Esophagus muscularis mucosa (tissue), 3 donors: ENCODE data around the gene MDGA2.

Source experiments
- POLR2A ChIP-seq: fragments of 450-650 bp; IDR thresholded peaks from one replicate; pipeline ENCODE4 v1.6.1; 2017; ENCODE audit warnings: antibody characterized with exemption, moderate library complexity, mild to moderate bottlenecking, low read depth
- TF ChIP-seq, protein P1 (sequence below), 3 experiments: fragments of 200-600 bp in 2 of 3; fragments of 450-650 bp in 1 of 3; sonication (generic) in 2 of 3; IDR thresholded peaks; one replicate each; pipeline ENCODE4 v1.5.1; 2017 to 2019; ENCODE audit warnings: antibody characterized with exemption in 3 of 3, mild to moderate bottlenecking in 2 of 3, moderate library complexity in 1 of 3

DNA sequence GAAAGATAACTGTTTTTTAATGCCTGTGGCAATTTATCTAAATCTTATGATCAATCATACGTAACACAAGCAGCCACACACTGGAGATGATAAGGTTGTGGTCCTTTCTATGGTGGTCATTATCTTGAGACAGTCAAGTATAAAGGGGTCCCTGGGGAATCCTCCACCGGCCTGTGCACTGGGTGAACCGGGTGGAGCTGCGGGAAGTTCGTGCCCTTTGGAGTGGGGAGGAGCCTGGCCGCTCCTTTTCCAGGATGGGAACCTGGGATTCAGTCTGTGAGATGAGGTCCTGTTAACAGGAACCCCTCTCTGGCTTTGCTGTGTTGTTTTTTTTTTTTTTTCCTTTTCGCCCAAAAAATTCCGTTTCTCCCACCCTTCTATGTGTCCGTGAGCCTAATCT, 856.3 kb downstream of the MDGA2 start:
- TF ChIP-seq POLR2A: no peak
- TF ChIP-seq, protein P1, sequence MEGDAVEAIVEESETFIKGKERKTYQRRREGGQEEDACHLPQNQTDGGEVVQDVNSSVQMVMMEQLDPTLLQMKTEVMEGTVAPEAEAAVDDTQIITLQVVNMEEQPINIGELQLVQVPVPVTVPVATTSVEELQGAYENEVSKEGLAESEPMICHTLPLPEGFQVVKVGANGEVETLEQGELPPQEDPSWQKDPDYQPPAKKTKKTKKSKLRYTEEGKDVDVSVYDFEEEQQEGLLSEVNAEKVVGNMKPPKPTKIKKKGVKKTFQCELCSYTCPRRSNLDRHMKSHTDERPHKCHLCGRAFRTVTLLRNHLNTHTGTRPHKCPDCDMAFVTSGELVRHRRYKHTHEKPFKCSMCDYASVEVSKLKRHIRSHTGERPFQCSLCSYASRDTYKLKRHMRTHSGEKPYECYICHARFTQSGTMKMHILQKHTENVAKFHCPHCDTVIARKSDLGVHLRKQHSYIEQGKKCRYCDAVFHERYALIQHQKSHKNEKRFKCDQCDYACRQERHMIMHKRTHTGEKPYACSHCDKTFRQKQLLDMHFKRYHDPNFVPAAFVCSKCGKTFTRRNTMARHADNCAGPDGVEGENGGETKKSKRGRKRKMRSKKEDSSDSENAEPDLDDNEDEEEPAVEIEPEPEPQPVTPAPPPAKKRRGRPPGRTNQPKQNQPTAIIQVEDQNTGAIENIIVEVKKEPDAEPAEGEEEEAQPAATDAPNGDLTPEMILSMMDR (IDR thresholded peaks at IDR 0.05): no peak
